ENCODE measurements around the gene PLEKHH1. TPM values are rescaled to one million over a fixed set of nuclear protein-coding genes. Genes with fewer than 3 reads are reported as not detected.

Gene PLEKHH1
- total RNA-seq, 6 donors from 2014 or later = 0.46 to 25.1 (median 4.4) TPM

DNA sequence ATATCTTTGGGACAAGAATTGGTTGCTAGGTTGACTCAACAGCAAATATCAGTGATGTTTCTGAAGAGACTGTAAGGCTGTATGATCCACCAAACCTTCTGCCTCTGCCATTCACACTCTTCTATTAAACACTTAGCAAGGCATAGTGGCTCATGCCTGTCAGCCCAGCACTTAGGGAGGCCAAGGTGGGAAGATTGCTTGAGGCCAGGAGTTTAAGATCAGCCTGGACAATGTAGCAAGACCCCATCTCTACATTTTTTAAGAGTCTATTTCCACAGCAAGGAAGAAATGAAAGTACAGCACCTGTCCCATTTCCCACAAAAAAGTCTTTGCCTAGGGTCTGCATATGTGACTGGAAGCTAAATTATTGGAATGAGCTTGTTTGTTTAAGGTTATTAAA lies 94.4 kb downstream of the PLEKHH1 start:
- no peak for DNase-seq

DNA sequence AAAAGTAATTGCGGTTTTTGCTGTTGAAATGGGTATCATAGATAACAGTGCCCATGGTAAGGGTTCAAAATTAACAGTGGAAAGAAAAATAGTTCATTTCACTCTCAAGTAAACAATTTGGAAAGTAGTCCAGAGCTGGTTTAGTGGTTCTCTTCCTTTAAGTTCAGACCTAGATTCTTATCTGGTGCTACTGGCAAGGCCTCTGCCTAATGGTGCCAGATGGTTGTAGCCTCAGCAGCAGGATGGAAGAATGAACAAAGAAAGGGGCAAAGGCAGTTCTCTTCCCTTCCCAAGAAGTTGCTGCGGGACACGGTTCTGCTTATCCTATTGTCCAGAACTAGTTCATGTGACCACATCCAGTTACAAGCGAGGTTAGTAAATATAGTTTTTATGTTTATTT lies 97.1 kb downstream of the PLEKHH1 start:
- Histone ChIP-seq H3K36me3 (no peaks in the 10 kb centered on the region), H3K4me3 (no peak overlapping the region), H3K4me1 (no peaks in the 10 kb centered on the region), H3K27me3 (no peaks in the 10 kb centered on the region), H3K27ac (no peak overlapping the region), H3K9me3 (no peaks in the 10 kb centered on the region)
- WGBS, 2 donors = 81 to 86% methylated on average over 4 of the region's 4 CpGs
- DNase-seq = no peak
- ATAC-seq (ENCODE audit: low FRiP score in 2 of 2) = no peak
- TF ChIP-seq, protein P1, sequence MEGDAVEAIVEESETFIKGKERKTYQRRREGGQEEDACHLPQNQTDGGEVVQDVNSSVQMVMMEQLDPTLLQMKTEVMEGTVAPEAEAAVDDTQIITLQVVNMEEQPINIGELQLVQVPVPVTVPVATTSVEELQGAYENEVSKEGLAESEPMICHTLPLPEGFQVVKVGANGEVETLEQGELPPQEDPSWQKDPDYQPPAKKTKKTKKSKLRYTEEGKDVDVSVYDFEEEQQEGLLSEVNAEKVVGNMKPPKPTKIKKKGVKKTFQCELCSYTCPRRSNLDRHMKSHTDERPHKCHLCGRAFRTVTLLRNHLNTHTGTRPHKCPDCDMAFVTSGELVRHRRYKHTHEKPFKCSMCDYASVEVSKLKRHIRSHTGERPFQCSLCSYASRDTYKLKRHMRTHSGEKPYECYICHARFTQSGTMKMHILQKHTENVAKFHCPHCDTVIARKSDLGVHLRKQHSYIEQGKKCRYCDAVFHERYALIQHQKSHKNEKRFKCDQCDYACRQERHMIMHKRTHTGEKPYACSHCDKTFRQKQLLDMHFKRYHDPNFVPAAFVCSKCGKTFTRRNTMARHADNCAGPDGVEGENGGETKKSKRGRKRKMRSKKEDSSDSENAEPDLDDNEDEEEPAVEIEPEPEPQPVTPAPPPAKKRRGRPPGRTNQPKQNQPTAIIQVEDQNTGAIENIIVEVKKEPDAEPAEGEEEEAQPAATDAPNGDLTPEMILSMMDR (IDR thresholded peaks at IDR 0.05) = no peak
- TF ChIP-seq POLR2AphosphoS5 (IDR thresholded peaks at IDR 0.05) (no peak), POLR2A (IDR thresholded peaks at IDR 0.05) (no peak), EP300 (IDR thresholded peaks at IDR 0.05) (no peak)

More for the DNA sequence above, 94.4 kb downstream of the PLEKHH1 start:
- TF ChIP-seq, protein P1 (IDR thresholded peaks at IDR 0.05) = no peak
- TF ChIP-seq POLR2AphosphoS5 (IDR thresholded peaks at IDR 0.05) (no peak), POLR2A (IDR thresholded peaks at IDR 0.05) (no peak), EP300 (IDR thresholded peaks at IDR 0.05) (no peak)
- Histone ChIP-seq H3K27me3 (no peaks in the 10 kb centered on the region), H3K4me1 (peaks cover 0 to 10% (median 6%) of the 10 kb centered on the region in 4 donors), H3K9me3 (no peaks in the 10 kb centered on the region), H3K27ac (no peak overlapping the region), H3K36me3 (no peaks in the 10 kb centered on the region), H3K4me3 (no peak overlapping the region)
- ATAC-seq (ENCODE audit: low FRiP score in 2 of 2) = no peak

DNA sequence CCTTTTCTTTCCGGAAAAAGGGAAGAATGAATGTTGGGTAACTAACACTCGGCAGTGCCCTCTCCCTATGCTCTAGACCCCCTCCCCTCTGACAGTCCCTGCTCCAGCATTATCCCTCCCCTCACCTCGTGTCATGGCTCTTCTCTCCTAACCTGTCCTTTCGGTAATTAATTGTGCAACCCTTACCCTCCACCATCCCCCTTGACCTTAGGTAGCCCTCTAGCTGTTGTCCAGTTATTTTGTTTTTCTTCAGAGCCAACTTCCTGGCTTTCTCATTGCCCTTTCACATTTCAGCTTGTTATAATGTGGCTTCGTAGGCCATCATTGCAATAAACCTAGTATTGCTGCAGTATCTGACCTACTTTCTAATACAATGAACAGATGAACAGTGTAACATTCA lies 97.8 kb downstream of the PLEKHH1 start:
- H3K27ac ChIP-seq = no peak overlapping the region
- H3K4me3 ChIP-seq = no peak overlapping the region
- no peaks in the 10 kb centered on the region for H3K4me1 ChIP-seq
- WGBS, 2 donors = 64 to 77% methylated on average over 5 of the region's 5 CpGs
- TF ChIP-seq, protein P1 (IDR thresholded peaks at IDR 0.05) = no peak
- no peak for TF ChIP-seq POLR2A (IDR thresholded peaks at IDR 0.05)
- ATAC-seq (ENCODE audit: low FRiP score in 2 of 2) (no peak), DNase-seq (no peak)
- H3K9me3 ChIP-seq = no peaks in the 10 kb centered on the region
- H3K36me3 ChIP-seq = no peaks in the 10 kb centered on the region
- H3K27me3 ChIP-seq = no peaks in the 10 kb centered on the region

DNA sequence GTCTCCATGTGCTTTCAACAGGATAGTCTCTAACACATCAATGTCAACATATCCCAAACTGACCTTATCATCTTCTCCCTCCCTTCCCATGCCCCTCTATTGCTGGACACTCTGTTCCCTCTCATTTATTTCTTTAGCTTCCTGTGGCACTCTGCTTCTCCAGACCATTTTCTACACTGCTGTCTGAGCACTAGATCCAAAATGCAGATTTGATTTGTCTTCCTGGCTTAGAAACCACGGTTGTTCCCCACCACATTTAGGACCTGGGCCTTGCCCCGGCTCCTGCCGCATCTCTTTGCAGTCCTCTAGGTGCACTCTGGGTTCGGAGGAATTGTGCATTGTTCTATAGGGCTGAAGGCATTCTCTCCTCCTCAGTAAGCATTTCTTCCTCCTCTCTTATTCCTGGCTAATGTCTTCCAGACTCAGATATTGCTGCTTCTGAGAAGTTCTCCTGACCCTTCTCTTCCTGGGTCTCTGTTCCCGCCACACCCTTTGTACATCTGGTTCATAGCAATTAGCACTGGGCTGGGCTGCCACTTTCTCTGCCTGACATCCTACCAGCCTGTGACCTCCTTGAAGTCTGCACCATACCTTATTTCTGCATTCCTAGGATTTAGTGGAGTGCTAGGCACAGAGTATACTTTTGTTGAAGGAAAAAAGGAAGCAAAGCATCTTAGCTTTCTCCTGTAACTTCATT lies 100.5 kb downstream of the PLEKHH1 start:
- no peaks in the 10 kb centered on the region for H3K36me3 ChIP-seq
- H3K9me3 ChIP-seq = no peaks in the 10 kb centered on the region
- no peaks in the 10 kb centered on the region for H3K27me3 ChIP-seq
- ATAC-seq (ENCODE audit: low FRiP score in 2 of 2) (no peak), DNase-seq (no peak)
- H3K27ac ChIP-seq = no peak overlapping the region
- 80 to 88% methylated on average over 5 of the region's 5 CpGs for WGBS, 2 donors
- TF ChIP-seq POLR2AphosphoS5 (IDR thresholded peaks at IDR 0.05) = no peak
- TF ChIP-seq, protein P1 (IDR thresholded peaks at IDR 0.05) = no peak
- TF ChIP-seq POLR2A (IDR thresholded peaks at IDR 0.05) = no peak
- no peak for TF ChIP-seq EP300 (IDR thresholded peaks at IDR 0.05)
- no peaks in the 10 kb centered on the region for H3K4me1 ChIP-seq
- H3K4me3 ChIP-seq = no peak overlapping the region

- no peak overlapping the region for H3K27ac ChIP-seq
- no peak overlapping the region for H3K4me3 ChIP-seq
- DNase-seq (no peak), ATAC-seq (ENCODE audit: low FRiP score in 2 of 2) (no peak)
- H3K9me3 ChIP-seq = no peaks in the 10 kb centered on the region
- TF ChIP-seq POLR2AphosphoS5 (IDR thresholded peaks at IDR 0.05) = no peak
- no peaks in the 10 kb centered on the region for H3K4me1 ChIP-seq
- H3K27me3 ChIP-seq = no peaks in the 10 kb centered on the region
- H3K36me3 ChIP-seq = no peaks in the 10 kb centered on the region
- WGBS, 2 donors = 65 to 88% methylated on average over 3 of the region's 3 CpGs
Observed at GRCh38 chr14:67636361-67636919, 103.3 kb downstream of the PLEKHH1 start.
